ENCODE results near the gene LCN1. TPM values are rescaled to one million over a fixed set of nuclear protein-coding genes. Genes with fewer than 3 reads are reported as not detected.

The LCN1 gene
- total RNA-seq, 4 donors from 2014 or later, result not detected

GRCh38 chr9:135490166-135490870, 30.9 kb upstream of the LCN1 start:
- WGBS, result 82% methylated on average over 16 of the region's 16 CpGs
- no peak for TF ChIP-seq POLR2AphosphoS5 (IDR thresholded peaks at IDR 0.05)
- no peak for TF ChIP-seq EP300 (IDR thresholded peaks at IDR 0.05)
- no peak for TF ChIP-seq POLR2A (IDR thresholded peaks at IDR 0.05)
- TF ChIP-seq CTCF (IDR thresholded peaks at IDR 0.05), result no peak
- Histone ChIP-seq H3K9me3 (no peaks in the 10 kb centered on the region), H3K4me1 (no peaks in the 10 kb centered on the region), H3K27me3 (no peaks in the 10 kb centered on the region), H3K27ac (no peak overlapping the region), H3K36me3 (peaks cover 43% of the 10 kb centered on the region), H3K4me3 (no peak overlapping the region)
- peak in 1 of 2 donors; percentile 34 for DNase-seq (ENCODE audit: low spot score in 2 of 2)

GRCh38 chr9:135490980-135491464, 30.2 kb upstream of the LCN1 start:
- peak in 1 of 2 donors; percentile 38 for DNase-seq (ENCODE audit: low spot score in 2 of 2)
- no peak overlapping the region for H3K4me3 ChIP-seq
- no peaks in the 10 kb centered on the region for H3K4me1 ChIP-seq
- H3K27me3 ChIP-seq, result no peaks in the 10 kb centered on the region
- peaks cover 36% of the 10 kb centered on the region for H3K36me3 ChIP-seq
- H3K9me3 ChIP-seq, result no peaks in the 10 kb centered on the region
- TF ChIP-seq EP300 (IDR thresholded peaks at IDR 0.05) (no peak), POLR2AphosphoS5 (IDR thresholded peaks at IDR 0.05) (no peak), POLR2A (IDR thresholded peaks at IDR 0.05) (no peak), CTCF (IDR thresholded peaks at IDR 0.05) (no peak)
- WGBS, result 79% methylated on average over 18 of the region's 18 CpGs
- H3K27ac ChIP-seq, result no peak overlapping the region

- DNase-seq (ENCODE audit: low spot score in 2 of 2), result peak in 1 of 2 donors; percentile 21
- Histone ChIP-seq H3K36me3 (peaks cover 28% of the 10 kb centered on the region), H3K4me3 (no peak overlapping the region), H3K9me3 (no peaks in the 10 kb centered on the region), H3K27me3 (no peaks in the 10 kb centered on the region), H3K27ac (no peak overlapping the region), H3K4me1 (no peaks in the 10 kb centered on the region)
- WGBS, result 69% methylated on average over 4 of the region's 4 CpGs
- TF ChIP-seq EP300 (IDR thresholded peaks at IDR 0.05) (no peak), CTCF (IDR thresholded peaks at IDR 0.05) (no peak), POLR2A (IDR thresholded peaks at IDR 0.05) (no peak)
Observed at GRCh38 chr9:135491764-135492163, 29.5 kb upstream of the LCN1 start.

GRCh38 chr9:135492886-135493669, 28.2 kb upstream of the LCN1 start:
- Histone ChIP-seq H3K4me3 (no peak overlapping the region), H3K36me3 (peaks cover 15% of the 10 kb centered on the region), H3K27ac (no peak overlapping the region), H3K27me3 (no peaks in the 10 kb centered on the region), H3K9me3 (no peaks in the 10 kb centered on the region), H3K4me1 (no peaks in the 10 kb centered on the region)
- peak in 1 of 2 donors; percentile 35 for DNase-seq (ENCODE audit: low spot score in 2 of 2)
- no peak for TF ChIP-seq EP300 (IDR thresholded peaks at IDR 0.05)
- TF ChIP-seq CTCF (IDR thresholded peaks at IDR 0.05), result no peak
- TF ChIP-seq POLR2AphosphoS5 (IDR thresholded peaks at IDR 0.05), result no peak
- no peak for TF ChIP-seq POLR2A (IDR thresholded peaks at IDR 0.05)
- 70% methylated on average over 27 of the region's 27 CpGs for WGBS

All from suprapubic skin (tissue), 4 donors.